GM12878 (cell line): ENCODE results near the gene EFCAB11. TPM values are rescaled to one million over a fixed set of nuclear protein-coding genes. Genes with fewer than 3 reads are reported as not detected.

Source experiments
- ATAC-seq: fragments of 200-7000 bp; cut with Tn5 transposase; 3 replicates; pipeline ENCODE4 v1.9.1; 2020; ENCODE audit warnings: mild to moderate bottlenecking, moderate library complexity
- BruUV-seq: library from RNA; stranded (reverse); fragments of 400-500 nt; replicated peaks from 2 replicates; lab custom pipeline; 2021; lab: Mats Ljungman, UMichigan
- CTCF ChIA-PET: fragments of 300-600 bp; sonication (Branson Sonifier 250); formaldehyde crosslinking; extraction: SDS; loops from one replicate; lab custom pipeline; 2021; ENCODE audit warnings: inconsistent platforms; lab: Yijun Ruan, JAX
- POLR2A ChIA-PET: fragments of 350-600 bp; formaldehyde crosslinking; extraction: SDS; loops from one replicate; lab custom pipeline; 2021; ENCODE audit warnings: inconsistent platforms; lab: Charles Lee
- RAD21 ChIA-PET: fragments of 300-600 bp; sonication (Branson Sonifier 250); formaldehyde crosslinking; loops from one replicate; lab custom pipeline; 2023; ENCODE audit warnings: antibody characterized with exemption; ENCODE audit not compliant: unreplicated experiment; lab: Charles Lee
- SMC1A ChIA-PET: fragments of 300-600 bp; sonication (Branson Sonifier 250); formaldehyde crosslinking; loops from one replicate; lab custom pipeline; 2023; ENCODE audit not compliant: unreplicated experiment, uncharacterized antibody; lab: Charles Lee
- DNase-seq: peaks from one replicate; pipeline ENCODE4 v3.0.0-alpha.2; 2011; ENCODE audit warnings: low read depth, low spot score
- FAIRE-seq: peaks from 3 replicates; lab custom pipeline; 2011; peaks lifted over from hg19 to GRCh38; lab: Jason Lieb, UNC
- H2AFZ ChIP-seq: 2 replicates; pipeline ENCODE4 v1.6.0; 2011; ENCODE audit warnings: low read depth, low read length, control low read depth; ENCODE audit not compliant: control insufficient read depth
- H3K27ac ChIP-seq: 2 replicates; pipeline ENCODE4 v1.5.1; 2011; ENCODE audit warnings: control low read depth; ENCODE audit not compliant: control insufficient read depth, insufficient read depth
- H3K27me3 ChIP-seq, 2 experiments: replicated peaks in 1 of 2; 2 replicates each; pipeline versions ENCODE4 v1.6.0 to v1.6.1; 2011; ENCODE audit warnings: low read length in 1 of 2; ENCODE audit not compliant: control insufficient read depth in 2 of 2, insufficient read depth in 2 of 2
- H3K36me3 ChIP-seq, 2 experiments: 2 replicates each; pipeline ENCODE4 v1.5.1; 2011; ENCODE audit warnings: low read length in 1 of 2; ENCODE audit not compliant: control insufficient read depth in 2 of 2, insufficient read depth in 2 of 2
- H3K4me1 ChIP-seq: 2 replicates; pipeline ENCODE4 v1.6.1; 2011; ENCODE audit warnings: mild to moderate bottlenecking, low read length, moderate library complexity, mixed read lengths; ENCODE audit not compliant: control insufficient read depth, insufficient read depth
- H3K4me2 ChIP-seq: 2 replicates; pipeline ENCODE4 v1.6.0; 2011; ENCODE audit warnings: control low read depth; ENCODE audit not compliant: control insufficient read depth, insufficient read depth
- H3K4me3 ChIP-seq: fragments of 200-600 bp; sonication (generic); 2 replicates; pipeline ENCODE4 v1.5.1; 2016
- H3K79me2 ChIP-seq: 2 replicates; pipeline ENCODE4 v1.6.0; 2011; ENCODE audit warnings: low read length; ENCODE audit not compliant: control insufficient read depth, insufficient read depth
- H3K9ac ChIP-seq: 2 replicates; pipeline ENCODE4 v1.8.0; 2011; ENCODE audit warnings: low read length, control low read depth, mixed read lengths; ENCODE audit not compliant: control insufficient read depth, insufficient read depth
- H3K9me3 ChIP-seq: replicated peaks from 3 replicates; pipeline ENCODE4 v1.5.1; 2011; ENCODE audit warnings: mild to moderate bottlenecking, low read length; ENCODE audit not compliant: control insufficient read depth, insufficient read depth
- H4K20me1 ChIP-seq: 2 replicates; pipeline ENCODE4 v1.6.0; 2011; ENCODE audit not compliant: control insufficient read depth, insufficient read depth
- BACH1 ChIP-seq: fragments of 450-650 bp; IDR thresholded peaks from 2 replicates; pipeline ENCODE4 v1.6.1; 2017; ENCODE audit warnings: mild to moderate bottlenecking, borderline replicate concordance
- CBX3 ChIP-seq: fragments of 200-600 bp; sonication (generic); IDR thresholded peaks from 2 replicates; pipeline ENCODE4 v1.6.1; 2016; ENCODE audit warnings: low read depth, borderline replicate concordance
- CREM ChIP-seq: IDR thresholded peaks from 2 replicates; pipeline ENCODE4 v1.6.1; 2014; ENCODE audit warnings: antibody characterized with exemption, low read depth
- KDM1A ChIP-seq: fragments of 200-600 bp; sonication (generic); IDR thresholded peaks from 2 replicates; pipeline ENCODE4 v1.6.1; 2016; ENCODE audit warnings: borderline replicate concordance
- MEF2A ChIP-seq: IDR thresholded peaks from 2 replicates; pipeline ENCODE4 v1.6.1; 2011; ENCODE audit warnings: low read depth, mild to moderate bottlenecking, low read length, moderate library complexity; ENCODE audit not compliant: insufficient read depth
- MTA2 ChIP-seq: fragments of 450-650 bp; IDR thresholded peaks from 2 replicates; pipeline ENCODE4 v1.6.1; 2016; ENCODE audit warnings: low read depth, mild to moderate bottlenecking, moderate library complexity
- MYC ChIP-seq: IDR thresholded peaks from 2 replicates; pipeline ENCODE4 v1.6.1; 2011; ENCODE audit warnings: mild to moderate bottlenecking, low read length, moderate library complexity, inconsistent platforms; ENCODE audit not compliant: insufficient read depth, insufficient replicate concordance, insufficient read length, severe bottlenecking
- NBN ChIP-seq: fragments of 450-650 bp; IDR thresholded peaks from 2 replicates; pipeline ENCODE4 v1.6.1; 2016
- NFYB ChIP-seq: IDR thresholded peaks from 2 replicates; pipeline ENCODE4 v1.6.1; 2011; ENCODE audit warnings: low read depth, mild to moderate bottlenecking, low read length, improper control_type of control experiment, moderate library complexity; ENCODE audit not compliant: insufficient read depth
- NR2F1 ChIP-seq: fragments of 450-650 bp; conservative IDR thresholded peaks from 2 replicates; pipeline ENCODE4 v1.6.1; 2017; ENCODE audit warnings: mild to moderate bottlenecking
- PAX5 ChIP-seq: IDR thresholded peaks from 2 replicates; pipeline ENCODE4 v1.6.1; 2011; ENCODE audit warnings: low read depth, low read length, borderline replicate concordance
- SMC3 ChIP-seq: IDR thresholded peaks from 2 replicates; pipeline ENCODE4 v1.6.1; 2011; ENCODE audit warnings: low read length, improper control_type of control experiment, borderline replicate concordance
- ZNF24 ChIP-seq: fragments of 450-650 bp; IDR thresholded peaks from 2 replicates; pipeline ENCODE4 v1.6.1; 2017; ENCODE audit warnings: antibody characterized with exemption, mild to moderate bottlenecking
- ZNF622 ChIP-seq: fragments of 450-650 bp; IDR thresholded peaks from 2 replicates; pipeline ENCODE4 v1.6.1; 2017; ENCODE audit warnings: mild to moderate bottlenecking, inconsistent platforms
- WGBS: methylation state at CpG from one replicate; pipeline ENCODE4 v1.1.6; 2016; ENCODE audit warnings: low lambda C conversion rate; ENCODE audit not compliant: insufficient replicate concordance, insufficient coverage; ENCODE audit errors: missing lambda C conversion rate; 5-methylcytosine and 5-hydroxymethylcytosine counted together
- in situ Hi-C: fragments of 300-500 bp; cut with MboI; formaldehyde crosslinking; loops from 9 replicates; pipeline ENCODE4 v1.14.3; 2018; ENCODE audit warnings: mixed read lengths
- intact Hi-C: fragments of 100-400 bp; cut with micrococcal nuclease; formaldehyde crosslinking; loops from one replicate; pipeline ENCODE4 v1.14.2; 2022; ENCODE audit not compliant: unreplicated experiment
- polyA plus RNA-seq, 11 experiments: library from polyadenylated mRNA; depleted of rRNA in 4 of 11; unstranded in 6 of 11; stranded (reverse) in 5 of 11; fragments of >200 nt; fragmentation: Nextera tagmentation in 4 of 11; fragmentation: Illumina TruSeq in 1 of 11; extraction: Ambion mirVana in 4 of 11; extraction: Trizol in 1 of 11; gene quantifications; 1 replicate in 1 of 11; 2 replicates in 10 of 11; pipeline versions ENCODE4 v1.2.1 to v1.2.3, GENCODE V29; 2011 to 2016; ENCODE audit warnings: inconsistent platforms in 2 of 11, missing spikeins in 2 of 11, low read depth in 1 of 11
- total RNA-seq, 4 experiments: library from RNA; depleted of rRNA in 3 of 4; stranded (reverse); fragments of >200 nt in 3 of 4; fragmentation: Illumina TruSeq in 1 of 4; extraction: Trizol in 1 of 4; gene quantifications; 2 replicates each; pipeline versions ENCODE4 v1.2.1 to v1.2.3, GENCODE V29; 2013 to 2021
- TF ChIP-seq, protein P1 (sequence below): fragments of 450-650 bp; IDR thresholded peaks from 2 replicates; pipeline ENCODE4 v1.6.1; 2014; ENCODE audit warnings: mild to moderate bottlenecking
- TF ChIP-seq, protein P2 (sequence below): IDR thresholded peaks from 2 replicates; pipeline ENCODE4 v1.6.1; 2012; ENCODE audit warnings: low read depth, low read length, improper control_type of control experiment
- TF ChIP-seq, protein P3 (sequence below): fragments of 450-650 bp; IDR thresholded peaks from 2 replicates; pipeline ENCODE4 v1.6.1; 2018; ENCODE audit warnings: borderline replicate concordance, mild to moderate bottlenecking; ENCODE audit not compliant: partially characterized antibody

Gene EFCAB11
- total and polyA plus RNA-seq, 10 of the 15 experiments (the other 5 are each of a cell fraction or from before 2014, with no cell fraction given): 8.6 to 37.4 (median 18.0) TPM

DNA sequence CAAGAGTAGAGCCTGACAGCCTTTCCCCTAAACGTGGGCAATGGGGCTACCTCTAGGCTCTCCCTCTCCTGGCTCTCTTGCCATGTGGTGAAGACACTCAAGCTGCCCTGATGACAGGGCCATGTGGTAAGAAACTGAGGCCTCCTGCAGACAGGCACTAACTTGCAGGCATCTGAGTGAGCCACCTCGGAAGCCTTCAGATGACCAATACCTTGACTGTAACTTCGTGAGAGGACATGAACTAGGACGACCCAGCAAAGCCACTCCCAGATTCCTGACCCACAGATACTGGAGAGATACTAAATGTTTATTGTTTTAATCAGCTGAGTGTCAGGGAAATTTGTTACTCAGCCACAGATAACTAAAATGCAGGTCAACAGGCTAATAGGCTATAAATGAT lies 96.4 kb downstream of the EFCAB11 start:
- Histone ChIP-seq H3K4me1 (no peaks in the 10 kb centered on the region), H3K4me3 (no peak overlapping the region), H2AFZ (no peak overlapping the region), H3K79me2 (no peaks in the 10 kb centered on the region), H3K36me3 (no peaks in the 10 kb centered on the region), H3K9ac (no peak overlapping the region), H3K27me3 (no peaks in the 10 kb centered on the region), H3K4me2 (no peak overlapping the region), H3K27ac (no peak overlapping the region), H3K9me3 (no peaks in the 10 kb centered on the region), H4K20me1 (no peaks in the 10 kb centered on the region)
- ATAC-seq (no peak), DNase-seq (no peak), FAIRE-seq (no peak)
- no peak for TF ChIP-seq PAX5
- TF ChIP-seq MTA2: no peak
- TF ChIP-seq, protein P1, sequence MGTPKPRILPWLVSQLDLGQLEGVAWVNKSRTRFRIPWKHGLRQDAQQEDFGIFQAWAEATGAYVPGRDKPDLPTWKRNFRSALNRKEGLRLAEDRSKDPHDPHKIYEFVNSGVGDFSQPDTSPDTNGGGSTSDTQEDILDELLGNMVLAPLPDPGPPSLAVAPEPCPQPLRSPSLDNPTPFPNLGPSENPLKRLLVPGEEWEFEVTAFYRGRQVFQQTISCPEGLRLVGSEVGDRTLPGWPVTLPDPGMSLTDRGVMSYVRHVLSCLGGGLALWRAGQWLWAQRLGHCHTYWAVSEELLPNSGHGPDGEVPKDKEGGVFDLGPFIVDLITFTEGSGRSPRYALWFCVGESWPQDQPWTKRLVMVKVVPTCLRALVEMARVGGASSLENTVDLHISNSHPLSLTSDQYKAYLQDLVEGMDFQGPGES: no peak
- no peak for TF ChIP-seq CREM
- no peak for TF ChIP-seq NR2F1
- no peak for TF ChIP-seq BACH1
- TF ChIP-seq MEF2A: no peak
- TF ChIP-seq ZNF24: no peak
- TF ChIP-seq ZNF622: no peak
- TF ChIP-seq, protein P2, sequence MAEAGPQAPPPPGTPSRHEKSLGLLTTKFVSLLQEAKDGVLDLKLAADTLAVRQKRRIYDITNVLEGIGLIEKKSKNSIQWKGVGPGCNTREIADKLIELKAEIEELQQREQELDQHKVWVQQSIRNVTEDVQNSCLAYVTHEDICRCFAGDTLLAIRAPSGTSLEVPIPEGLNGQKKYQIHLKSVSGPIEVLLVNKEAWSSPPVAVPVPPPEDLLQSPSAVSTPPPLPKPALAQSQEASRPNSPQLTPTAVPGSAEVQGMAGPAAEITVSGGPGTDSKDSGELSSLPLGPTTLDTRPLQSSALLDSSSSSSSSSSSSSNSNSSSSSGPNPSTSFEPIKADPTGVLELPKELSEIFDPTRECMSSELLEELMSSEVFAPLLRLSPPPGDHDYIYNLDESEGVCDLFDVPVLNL: no peak
- TF ChIP-seq, protein P3, sequence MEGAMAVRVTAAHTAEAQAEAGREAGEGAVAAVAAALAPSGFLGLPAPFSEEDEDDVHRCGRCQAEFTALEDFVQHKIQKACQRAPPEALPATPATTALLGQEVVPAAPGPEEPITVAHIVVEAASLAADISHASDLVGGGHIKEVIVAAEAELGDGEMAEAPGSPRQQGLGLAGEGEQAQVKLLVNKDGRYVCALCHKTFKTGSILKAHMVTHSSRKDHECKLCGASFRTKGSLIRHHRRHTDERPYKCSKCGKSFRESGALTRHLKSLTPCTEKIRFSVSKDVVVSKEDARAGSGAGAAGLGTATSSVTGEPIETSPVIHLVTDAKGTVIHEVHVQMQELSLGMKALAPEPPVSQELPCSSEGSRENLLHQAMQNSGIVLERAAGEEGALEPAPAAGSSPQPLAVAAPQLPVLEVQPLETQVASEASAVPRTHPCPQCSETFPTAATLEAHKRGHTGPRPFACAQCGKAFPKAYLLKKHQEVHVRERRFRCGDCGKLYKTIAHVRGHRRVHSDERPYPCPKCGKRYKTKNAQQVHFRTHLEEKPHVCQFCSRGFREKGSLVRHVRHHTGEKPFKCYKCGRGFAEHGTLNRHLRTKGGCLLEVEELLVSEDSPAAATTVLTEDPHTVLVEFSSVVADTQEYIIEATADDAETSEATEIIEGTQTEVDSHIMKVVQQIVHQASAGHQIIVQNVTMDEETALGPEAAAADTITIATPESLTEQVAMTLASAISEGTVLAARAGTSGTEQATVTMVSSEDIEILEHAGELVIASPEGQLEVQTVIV: no peak
- TF ChIP-seq SMC3: no peak
- no peak for TF ChIP-seq NFYB
- no peak for TF ChIP-seq NBN
- TF ChIP-seq CBX3: no peak
- no peak for TF ChIP-seq KDM1A
- TF ChIP-seq MYC: no peak
- RAD21 ChIA-PET: no interaction called here
- 39% methylated on average over 4 of the region's 4 CpGs for WGBS
- in situ Hi-C loops (no loop called here), intact Hi-C loops (no loop called here)
- BruUV-seq: no TSS peak
- SMC1A ChIA-PET: interaction anchor here (0.6 kb wide), 1 partner anchor 337 kb away, joined by 3 read pairs; no protein-coding TSS in a partner anchor
- CTCF ChIA-PET: no interaction called here
- POLR2A ChIA-PET: no interaction called here
